Activated T-cell treated with anti-CD3 and anti-CD28 coated beads, Interleukin-2, amount 50 U/mL, for 4 hours (primary cell): ENCODE data around the gene ZNF592. TPM values are rescaled to one million over a fixed set of nuclear protein-coding genes. Genes with fewer than 3 reads are reported as not detected.
"Not testable (repeated sequence)": the region's sequence is repeated elsewhere in the genome, so short reads cannot be mapped to it uniquely, and the experiment has no call there.

ENCODE experiments used
- ATAC-seq, 2 donors: fragments of 200-7000 bp; cut with Tn5 transposase; one replicate each; pipeline ENCODE4 v1.10.0; 2021
- DNase-seq: peaks from one replicate; pipeline ENCODE4 v3.0.0-alpha.2; 2020
- H3K27me3 Mint-ChIP-seq: one replicate; pipeline ENCODE4 v1.8.0; 2021; ENCODE audit warnings: low read depth, mixed read lengths
- H3K36me3 Mint-ChIP-seq: one replicate; pipeline ENCODE4 v1.8.0; 2022; ENCODE audit warnings: mixed read lengths; ENCODE audit not compliant: insufficient read depth
- H3K4me1 Mint-ChIP-seq: one replicate; pipeline ENCODE4 v1.8.0; 2021; ENCODE audit warnings: low read depth, mixed read lengths
- H3K4me3 Mint-ChIP-seq: one replicate; pipeline ENCODE4 v1.8.0; 2021; ENCODE audit warnings: mild to moderate bottlenecking, moderate library complexity, mixed read lengths
- H3K9me3 Mint-ChIP-seq: one replicate; pipeline ENCODE4 v1.8.0; 2021; ENCODE audit warnings: mixed read lengths
- total RNA-seq, 3 donors: library from RNA; stranded (reverse); gene quantifications; one replicate each; pipeline ENCODE4 v1.2.1, GENCODE V29; 2021

Gene ZNF592
- total RNA-seq, 3 donors from 2014 or later, result 28.7 to 30.6 (median 30.5) TPM

- H3K4me1 Mint-ChIP-seq, result peaks cover 58% of the 10 kb centered on the region
- not testable (repeated sequence) for DNase-seq, H3K4me3 Mint-ChIP-seq, H3K9me3 Mint-ChIP-seq, ATAC-seq, H3K27me3 Mint-ChIP-seq
- H3K36me3 Mint-ChIP-seq, result peaks cover 12% of the 10 kb centered on the region
These were observed 6.5 kb downstream of the ZNF592 start for GRCh38 chr15:84754889-84755288.

GRCh38 chr15:84755736-84756527 is 7.5 kb downstream of the ZNF592 start:
- peak; percentile 56 to 69 for ATAC-seq
- DNase-seq, result no peak
- Mint-ChIP-seq H3K9me3 (no peaks in the 10 kb centered on the region), H3K4me3 (no peak overlapping the region), H3K27me3 (no peaks in the 10 kb centered on the region), H3K36me3 (peaks cover 12% of the 10 kb centered on the region), H3K4me1 (peaks cover 48% of the 10 kb centered on the region)

- Mint-ChIP-seq H3K36me3 (no peaks in the 10 kb centered on the region), H3K27me3 (no peaks in the 10 kb centered on the region), H3K4me1 (peaks cover 25% of the 10 kb centered on the region), H3K4me3 (no peak overlapping the region), H3K9me3 (no peaks in the 10 kb centered on the region)
- DNase-seq, result no peak
- ATAC-seq, result no peak
These were observed 10.6 kb downstream of the ZNF592 start for GRCh38 chr15:84759018-84759417.

GRCh38 chr15:84760219-84760618 is 11.8 kb downstream of the ZNF592 start:
- H3K4me3 Mint-ChIP-seq, result no peak overlapping the region
- H3K27me3 Mint-ChIP-seq, result no peaks in the 10 kb centered on the region
- H3K9me3 Mint-ChIP-seq, result no peaks in the 10 kb centered on the region
- H3K4me1 Mint-ChIP-seq, result peaks cover 26% of the 10 kb centered on the region
- ATAC-seq (peak in 1 of 2 donors; percentile 7), DNase-seq (no peak)
- H3K36me3 Mint-ChIP-seq, result peaks cover 7% of the 10 kb centered on the region

- no peak overlapping the region for H3K4me3 Mint-ChIP-seq
- DNase-seq, result no peak
These were observed 13.3 kb downstream of the ZNF592 start for GRCh38 chr15:84761607-84762131.

GRCh38 chr15:84762840-84763572 is 14.6 kb downstream of the ZNF592 start:
- peaks cover 17% of the 10 kb centered on the region for H3K4me1 Mint-ChIP-seq
- no peaks in the 10 kb centered on the region for H3K9me3 Mint-ChIP-seq
- H3K27me3 Mint-ChIP-seq, result no peaks in the 10 kb centered on the region
- DNase-seq (no peak), ATAC-seq (no peak)
- peaks cover 12% of the 10 kb centered on the region for H3K36me3 Mint-ChIP-seq
- no peak overlapping the region for H3K4me3 Mint-ChIP-seq

More at GRCh38 chr15:84761607-84762131, 13.3 kb downstream of the ZNF592 start:
- peaks cover 20% of the 10 kb centered on the region for H3K4me1 Mint-ChIP-seq
- H3K27me3 Mint-ChIP-seq, result no peaks in the 10 kb centered on the region
- peak; percentile 86 for ATAC-seq
- no peaks in the 10 kb centered on the region for H3K9me3 Mint-ChIP-seq
- H3K36me3 Mint-ChIP-seq, result peaks cover 12% of the 10 kb centered on the region

GRCh38 chr15:84764585-84764984 is 16.2 kb downstream of the ZNF592 start:
- H3K36me3 Mint-ChIP-seq, result peaks cover 17% of the 10 kb centered on the region
- H3K4me3 Mint-ChIP-seq, result no peak overlapping the region
- DNase-seq (no peak), ATAC-seq (no peak)
- no peaks in the 10 kb centered on the region for H3K9me3 Mint-ChIP-seq
- peaks cover 19% of the 10 kb centered on the region for H3K4me1 Mint-ChIP-seq
- H3K27me3 Mint-ChIP-seq, result no peaks in the 10 kb centered on the region

- DNase-seq (no peak), ATAC-seq (no peak)
- Mint-ChIP-seq H3K9me3 (no peaks in the 10 kb centered on the region), H3K4me1 (peaks cover 22% of the 10 kb centered on the region), H3K27me3 (no peaks in the 10 kb centered on the region), H3K4me3 (no peak overlapping the region), H3K36me3 (peaks cover 19% of the 10 kb centered on the region)
These were observed 16.6 kb downstream of the ZNF592 start for GRCh38 chr15:84764989-84765388.

GRCh38 chr15:84765675-84766074 is 17.3 kb downstream of the ZNF592 start:
- Mint-ChIP-seq H3K9me3 (no peaks in the 10 kb centered on the region), H3K36me3 (peaks cover 22% of the 10 kb centered on the region), H3K4me1 (peaks cover 25% of the 10 kb centered on the region), H3K27me3 (no peaks in the 10 kb centered on the region), H3K4me3 (no peak overlapping the region)
- ATAC-seq, result no peak
- no peak for DNase-seq

- Mint-ChIP-seq H3K9me3 (no peaks in the 10 kb centered on the region), H3K4me3 (no peak overlapping the region), H3K27me3 (no peaks in the 10 kb centered on the region), H3K36me3 (peaks cover 26% of the 10 kb centered on the region), H3K4me1 (peaks cover 31% of the 10 kb centered on the region)
- ATAC-seq, result no peak
- DNase-seq, result no peak
These were observed 18.2 kb downstream of the ZNF592 start for GRCh38 chr15:84766461-84767035.

GRCh38 chr15:84772031-84772430 is 23.6 kb downstream of the ZNF592 start:
- DNase-seq (no peak), ATAC-seq (no peak)
- H3K27me3 Mint-ChIP-seq, result no peaks in the 10 kb centered on the region
- no peak overlapping the region for H3K4me3 Mint-ChIP-seq
- peaks cover 19% of the 10 kb centered on the region for H3K36me3 Mint-ChIP-seq
- no peaks in the 10 kb centered on the region for H3K9me3 Mint-ChIP-seq
- H3K4me1 Mint-ChIP-seq, result peaks cover 28% of the 10 kb centered on the region

- H3K4me1 Mint-ChIP-seq, result peaks cover 28% of the 10 kb centered on the region
- ATAC-seq, result no peak
- peaks cover 19% of the 10 kb centered on the region for H3K36me3 Mint-ChIP-seq
- no peaks in the 10 kb centered on the region for H3K9me3 Mint-ChIP-seq
- no peaks in the 10 kb centered on the region for H3K27me3 Mint-ChIP-seq
- no peak overlapping the region for H3K4me3 Mint-ChIP-seq
- DNase-seq, result no peak
These were observed 24.1 kb downstream of the ZNF592 start for GRCh38 chr15:84772467-84772866.

- Mint-ChIP-seq H3K36me3 (peaks cover 26% of the 10 kb centered on the region), H3K9me3 (no peaks in the 10 kb centered on the region), H3K4me3 (no peak overlapping the region), H3K27me3 (no peaks in the 10 kb centered on the region), H3K4me1 (peaks cover 30% of the 10 kb centered on the region)
- DNase-seq (no peak), ATAC-seq (no peak)
These were observed 25.3 kb downstream of the ZNF592 start for GRCh38 chr15:84773716-84774115.

GRCh38 chr15:84775867-84776449 is 27.6 kb downstream of the ZNF592 start:
- ATAC-seq, result no peak
- no peaks in the 10 kb centered on the region for H3K9me3 Mint-ChIP-seq
- no peak overlapping the region for H3K4me3 Mint-ChIP-seq
- H3K4me1 Mint-ChIP-seq, result peaks cover 18% of the 10 kb centered on the region
- H3K27me3 Mint-ChIP-seq, result no peaks in the 10 kb centered on the region
- peaks cover 14% of the 10 kb centered on the region for H3K36me3 Mint-ChIP-seq
- no peak for DNase-seq
